ENCODE measurements around the gene CD82.

Gene CD82

GRCh38 chr11:44630511-44631210 is 65.2 kb downstream of the CD82 start (continued):
- TF ChIP-seq ZNF565 (CRISPR knock-in tag; conservative IDR thresholded peaks at IDR 0.05; ENCODE audit: low read depth) (no peak), ARNTL (CRISPR knock-in tag; IDR thresholded peaks at IDR 0.05; ENCODE audit: borderline replicate concordance, low read depth) (no peak), ZFP30 (CRISPR knock-in tag; IDR thresholded peaks at IDR 0.05) (no peak), OSR1 (CRISPR knock-in tag; IDR thresholded peaks at IDR 0.05) (no peak), TOX (CRISPR knock-in tag; IDR thresholded peaks at IDR 0.05; ENCODE audit: borderline replicate concordance) (no peak), ISL1 (CRISPR knock-in tag; IDR thresholded peaks at IDR 0.05) (no peak), PPARA (CRISPR knock-in tag; IDR thresholded peaks at IDR 0.05; ENCODE audit: borderline replicate concordance) (no peak), SNAI2 (CRISPR knock-in tag; IDR thresholded peaks at IDR 0.05) (no peak)

- no peak for ATAC-seq
These were observed 66.4 kb downstream of the CD82 start for GRCh38 chr11:44631831-44632230.

GRCh38 chr11:44632466-44633123 is 67.1 kb downstream of the CD82 start:
- TF ChIP-seq RARB (CRISPR knock-in tag; IDR thresholded peaks at IDR 0.05) (no peak), CSDC2 (CRISPR knock-in tag; IDR thresholded peaks at IDR 0.05) (no peak), ESRRG (CRISPR knock-in tag; IDR thresholded peaks at IDR 0.05) (no peak), PPARA (CRISPR knock-in tag; IDR thresholded peaks at IDR 0.05; ENCODE audit: borderline replicate concordance) (no peak), ZNF8 (CRISPR knock-in tag; IDR thresholded peaks at IDR 0.05) (no peak), ZFP30 (CRISPR knock-in tag; IDR thresholded peaks at IDR 0.05) (no peak), CSRNP3 (CRISPR knock-in tag; IDR thresholded peaks at IDR 0.05) (no peak), PATZ1 (CRISPR knock-in tag; IDR thresholded peaks at IDR 0.05; ENCODE audit: borderline replicate concordance) (no peak), ZFP3 (CRISPR knock-in tag; IDR thresholded peaks at IDR 0.05) (no peak), BACH2 (CRISPR knock-in tag; IDR thresholded peaks at IDR 0.05; ENCODE audit: borderline replicate concordance) (no peak), ZC3H10 (CRISPR knock-in tag; IDR thresholded peaks at IDR 0.05) (no peak), GLIS3 (CRISPR knock-in tag; IDR thresholded peaks at IDR 0.05) (no peak), TSHZ2 (CRISPR knock-in tag; IDR thresholded peaks at IDR 0.05) (no peak), POU6F1 (CRISPR knock-in tag; IDR thresholded peaks at IDR 0.05; ENCODE audit: borderline replicate concordance, low read depth) (no peak), ARNTL (CRISPR knock-in tag; IDR thresholded peaks at IDR 0.05; ENCODE audit: borderline replicate concordance, low read depth) (no peak), OSR1 (CRISPR knock-in tag; IDR thresholded peaks at IDR 0.05) (no peak), ISL1 (CRISPR knock-in tag; IDR thresholded peaks at IDR 0.05) (no peak), TCF4 (CRISPR knock-in tag; IDR thresholded peaks at IDR 0.05; ENCODE audit: borderline replicate concordance) (no peak), TOX (CRISPR knock-in tag; IDR thresholded peaks at IDR 0.05; ENCODE audit: borderline replicate concordance) (no peak), SNAI2 (CRISPR knock-in tag; IDR thresholded peaks at IDR 0.05) (no peak)
- ATAC-seq: no peak

More at GRCh38 chr11:44631831-44632230, 66.4 kb downstream of the CD82 start:
- no peak for TF ChIP-seq ZNF565 (CRISPR knock-in tag; conservative IDR thresholded peaks at IDR 0.05; ENCODE audit: low read depth)
- TF ChIP-seq PATZ1 (CRISPR knock-in tag; IDR thresholded peaks at IDR 0.05; ENCODE audit: borderline replicate concordance): no peak
- no peak for TF ChIP-seq PPARA (CRISPR knock-in tag; IDR thresholded peaks at IDR 0.05; ENCODE audit: borderline replicate concordance)
- TF ChIP-seq ESRRG (CRISPR knock-in tag; IDR thresholded peaks at IDR 0.05): no peak
- TF ChIP-seq ZNF70 (CRISPR knock-in tag; IDR thresholded peaks at IDR 0.05): no peak

All from SK-N-SH treated with all-trans-retinoic acid at 6 μM for 48 hours (cell line).